ENCODE measurements around the gene CCDC187.

CCDC187 gene

GRCh38 chr9:136261686-136262430 lies 42.0 kb downstream of the CCDC187 start:
- DNase-seq (no peak), ATAC-seq (ENCODE audit: insufficient read depth, low read depth) (no peak)
- Histone ChIP-seq H3K27ac (ENCODE audit: low read length) (no peak overlapping the region), H3K36me3 (ENCODE audit: insufficient read depth, low read length) (no peaks in the 10 kb centered on the region), H3K27me3 (ENCODE audit: insufficient read depth, low read length, poor library complexity) (no peaks in the 10 kb centered on the region), H3K9ac (ENCODE audit: low read depth, low read length) (no peak overlapping the region), H3K4me2 (ENCODE audit: insufficient read depth, low read length) (no peak overlapping the region), H3K4me3 (ENCODE audit: low read depth in 1 of 2, low read length in 2 of 2) (no peak overlapping the region), H3K9me3 (ENCODE audit: insufficient read depth, low read length, severe bottlenecking) (no peaks in the 10 kb centered on the region), H2AFZ (ENCODE audit: low read depth, low read length) (no peak overlapping the region), H3K79me2 (ENCODE audit: insufficient read depth, low read length) (no peaks in the 10 kb centered on the region), H4K20me1 (ENCODE audit: insufficient read depth, low read length) (no peaks in the 10 kb centered on the region), H3K4me1 (ENCODE audit: insufficient read depth, low read length) (peaks cover 4% of the 10 kb centered on the region; the same call in 1 of the 2 replicates)
- TF ChIP-seq EZH2 (IDR thresholded peaks at IDR 0.05; ENCODE audit: borderline replicate concordance, low read depth, low read length, severe bottlenecking) = no peak
- TF ChIP-seq, protein P1, sequence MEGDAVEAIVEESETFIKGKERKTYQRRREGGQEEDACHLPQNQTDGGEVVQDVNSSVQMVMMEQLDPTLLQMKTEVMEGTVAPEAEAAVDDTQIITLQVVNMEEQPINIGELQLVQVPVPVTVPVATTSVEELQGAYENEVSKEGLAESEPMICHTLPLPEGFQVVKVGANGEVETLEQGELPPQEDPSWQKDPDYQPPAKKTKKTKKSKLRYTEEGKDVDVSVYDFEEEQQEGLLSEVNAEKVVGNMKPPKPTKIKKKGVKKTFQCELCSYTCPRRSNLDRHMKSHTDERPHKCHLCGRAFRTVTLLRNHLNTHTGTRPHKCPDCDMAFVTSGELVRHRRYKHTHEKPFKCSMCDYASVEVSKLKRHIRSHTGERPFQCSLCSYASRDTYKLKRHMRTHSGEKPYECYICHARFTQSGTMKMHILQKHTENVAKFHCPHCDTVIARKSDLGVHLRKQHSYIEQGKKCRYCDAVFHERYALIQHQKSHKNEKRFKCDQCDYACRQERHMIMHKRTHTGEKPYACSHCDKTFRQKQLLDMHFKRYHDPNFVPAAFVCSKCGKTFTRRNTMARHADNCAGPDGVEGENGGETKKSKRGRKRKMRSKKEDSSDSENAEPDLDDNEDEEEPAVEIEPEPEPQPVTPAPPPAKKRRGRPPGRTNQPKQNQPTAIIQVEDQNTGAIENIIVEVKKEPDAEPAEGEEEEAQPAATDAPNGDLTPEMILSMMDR (IDR thresholded peaks at IDR 0.05; ENCODE audit: borderline replicate concordance, extremely low read depth, low read length, poor library complexity, severe bottlenecking) = no peak

DNA sequence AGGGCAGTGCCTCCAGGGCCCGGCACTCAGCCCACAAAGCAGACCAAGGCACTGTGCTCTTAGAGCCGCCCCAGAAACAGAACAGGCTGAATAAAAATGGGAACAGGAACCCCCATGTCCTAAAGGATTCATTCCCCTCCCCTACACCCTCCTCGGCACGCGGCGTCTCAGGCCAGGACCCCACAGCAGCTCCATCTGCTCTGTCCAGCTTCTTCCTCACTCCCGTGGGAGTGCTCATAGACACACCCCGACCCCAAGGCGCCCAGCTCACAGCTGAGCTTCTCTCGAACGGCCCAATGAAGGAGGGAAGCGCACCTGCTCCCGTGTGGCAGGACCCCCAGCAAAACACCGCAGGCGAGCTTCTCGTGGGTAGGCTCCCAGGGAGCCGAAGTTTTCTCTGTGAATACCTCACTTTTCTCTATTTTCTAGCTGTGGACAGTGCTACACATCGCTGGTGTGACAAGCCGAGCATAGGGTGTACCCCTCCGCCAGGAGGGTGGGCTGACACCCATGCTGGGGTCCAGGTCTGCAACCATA lies 42.9 kb downstream of the CCDC187 start:
- DNase-seq = no peak
- TF ChIP-seq EZH2 (IDR thresholded peaks at IDR 0.05; ENCODE audit: borderline replicate concordance, low read depth, low read length, severe bottlenecking) = no peak
- TF ChIP-seq, protein P1 (IDR thresholded peaks at IDR 0.05; ENCODE audit: borderline replicate concordance, extremely low read depth, low read length, poor library complexity, severe bottlenecking) = no peak
- Histone ChIP-seq H3K27ac (ENCODE audit: low read length) (no peak overlapping the region), H3K9me3 (ENCODE audit: insufficient read depth, low read length, severe bottlenecking) (no peaks in the 10 kb centered on the region), H3K4me1 (ENCODE audit: insufficient read depth, low read length) (no peaks in the 10 kb centered on the region), H2AFZ (ENCODE audit: low read depth, low read length) (no peak overlapping the region), H3K4me2 (ENCODE audit: insufficient read depth, low read length) (no peak overlapping the region), H3K79me2 (ENCODE audit: insufficient read depth, low read length) (no peaks in the 10 kb centered on the region), H4K20me1 (ENCODE audit: insufficient read depth, low read length) (no peaks in the 10 kb centered on the region), H3K36me3 (ENCODE audit: insufficient read depth, low read length) (no peaks in the 10 kb centered on the region), H3K27me3 (ENCODE audit: insufficient read depth, low read length, poor library complexity) (no peaks in the 10 kb centered on the region), H3K4me3 (ENCODE audit: low read depth in 1 of 2, low read length in 2 of 2) (no peak overlapping the region), H3K9ac (ENCODE audit: low read depth, low read length) (no peak overlapping the region)
- ATAC-seq (ENCODE audit: insufficient read depth, low read depth) = no peak

DNA sequence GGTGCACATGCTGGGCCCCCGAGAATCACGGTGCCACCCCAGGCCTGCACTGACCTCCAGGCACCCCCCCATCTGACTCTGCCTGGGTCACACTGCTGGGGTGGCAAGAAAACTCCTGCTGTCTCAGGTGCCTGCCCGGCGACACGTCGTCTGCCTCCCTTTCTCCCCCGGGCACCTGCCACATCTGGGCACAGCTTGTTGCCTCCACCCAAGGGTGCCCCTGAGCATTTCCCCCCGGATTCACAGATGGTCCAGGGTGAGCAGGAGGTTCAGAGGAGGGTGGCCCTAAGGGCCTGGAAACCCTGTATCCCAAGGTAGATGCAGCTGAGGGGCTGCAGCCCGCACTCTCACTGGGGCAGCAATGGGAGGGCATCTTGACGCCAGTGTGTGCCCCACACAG lies 43.4 kb downstream of the CCDC187 start:
- no peaks in the 10 kb centered on the region for H3K36me3 ChIP-seq (ENCODE audit: insufficient read depth, low read length)
- ATAC-seq (ENCODE audit: insufficient read depth, low read depth) (no peak), DNase-seq (no peak)
- H3K4me2 ChIP-seq (ENCODE audit: insufficient read depth, low read length) = no peak overlapping the region
- H3K27me3 ChIP-seq (ENCODE audit: insufficient read depth, low read length, poor library complexity) = no peaks in the 10 kb centered on the region
- H3K79me2 ChIP-seq (ENCODE audit: insufficient read depth, low read length) = no peaks in the 10 kb centered on the region
- no peaks in the 10 kb centered on the region for H3K4me1 ChIP-seq (ENCODE audit: insufficient read depth, low read length)
- H3K27ac ChIP-seq (ENCODE audit: low read length) = no peak overlapping the region
- H2AFZ ChIP-seq (ENCODE audit: low read depth, low read length) = no peak overlapping the region
- H3K9ac ChIP-seq (ENCODE audit: low read depth, low read length) = no peak overlapping the region
- no peak overlapping the region for H3K4me3 ChIP-seq (ENCODE audit: low read depth in 1 of 2, low read length in 2 of 2)
- H4K20me1 ChIP-seq (ENCODE audit: insufficient read depth, low read length) = no peaks in the 10 kb centered on the region
- TF ChIP-seq EZH2 (IDR thresholded peaks at IDR 0.05; ENCODE audit: borderline replicate concordance, low read depth, low read length, severe bottlenecking) = no peak
- TF ChIP-seq, protein P1 (IDR thresholded peaks at IDR 0.05; ENCODE audit: borderline replicate concordance, extremely low read depth, low read length, poor library complexity, severe bottlenecking) = no peak
- H3K9me3 ChIP-seq (ENCODE audit: insufficient read depth, low read length, severe bottlenecking) = no peaks in the 10 kb centered on the region
